22Rv1 (cell line): ENCODE measurements around the gene AKT3.

Experiments used
- H3K27ac ChIP-seq: fragments of 450-650 bp; 2 replicates; pipeline ENCODE4 v1.5.1; 2017
- ZFX ChIP-seq: fragments of 450-650 bp; IDR thresholded peaks from 2 replicates; pipeline ENCODE4 v1.6.1; 2017; ENCODE audit warnings: antibody characterized with exemption, borderline replicate concordance
- TF ChIP-seq, protein P1 (sequence below): fragments of 450-650 bp; IDR thresholded peaks from 2 replicates; pipeline ENCODE4 v1.5.1; 2017; ENCODE audit warnings: mild to moderate bottlenecking

The AKT3 gene

DNA sequence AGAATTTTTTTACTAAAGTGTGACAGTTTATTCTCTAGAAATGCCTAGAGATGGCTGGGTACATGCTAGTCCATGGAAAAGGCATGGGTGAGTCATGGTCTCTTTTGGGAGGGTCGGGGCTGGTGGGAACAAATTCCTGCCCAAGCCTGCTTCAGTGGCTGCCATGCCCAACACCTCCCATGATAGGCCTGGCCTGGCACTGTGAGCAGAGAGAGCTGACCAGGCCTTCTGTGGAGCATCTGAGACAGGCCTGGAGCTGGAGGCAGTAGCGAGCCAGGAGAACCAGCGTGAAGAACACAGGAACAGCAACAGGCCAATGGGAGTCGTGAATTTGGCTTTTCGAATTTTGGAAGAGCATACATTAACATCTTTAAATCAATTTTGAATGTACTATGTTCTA, 385.0 kb downstream of the AKT3 start:
- no peak overlapping the region for H3K27ac ChIP-seq
- TF ChIP-seq, protein P1, sequence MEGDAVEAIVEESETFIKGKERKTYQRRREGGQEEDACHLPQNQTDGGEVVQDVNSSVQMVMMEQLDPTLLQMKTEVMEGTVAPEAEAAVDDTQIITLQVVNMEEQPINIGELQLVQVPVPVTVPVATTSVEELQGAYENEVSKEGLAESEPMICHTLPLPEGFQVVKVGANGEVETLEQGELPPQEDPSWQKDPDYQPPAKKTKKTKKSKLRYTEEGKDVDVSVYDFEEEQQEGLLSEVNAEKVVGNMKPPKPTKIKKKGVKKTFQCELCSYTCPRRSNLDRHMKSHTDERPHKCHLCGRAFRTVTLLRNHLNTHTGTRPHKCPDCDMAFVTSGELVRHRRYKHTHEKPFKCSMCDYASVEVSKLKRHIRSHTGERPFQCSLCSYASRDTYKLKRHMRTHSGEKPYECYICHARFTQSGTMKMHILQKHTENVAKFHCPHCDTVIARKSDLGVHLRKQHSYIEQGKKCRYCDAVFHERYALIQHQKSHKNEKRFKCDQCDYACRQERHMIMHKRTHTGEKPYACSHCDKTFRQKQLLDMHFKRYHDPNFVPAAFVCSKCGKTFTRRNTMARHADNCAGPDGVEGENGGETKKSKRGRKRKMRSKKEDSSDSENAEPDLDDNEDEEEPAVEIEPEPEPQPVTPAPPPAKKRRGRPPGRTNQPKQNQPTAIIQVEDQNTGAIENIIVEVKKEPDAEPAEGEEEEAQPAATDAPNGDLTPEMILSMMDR, result no peak
- no peak for TF ChIP-seq ZFX

DNA sequence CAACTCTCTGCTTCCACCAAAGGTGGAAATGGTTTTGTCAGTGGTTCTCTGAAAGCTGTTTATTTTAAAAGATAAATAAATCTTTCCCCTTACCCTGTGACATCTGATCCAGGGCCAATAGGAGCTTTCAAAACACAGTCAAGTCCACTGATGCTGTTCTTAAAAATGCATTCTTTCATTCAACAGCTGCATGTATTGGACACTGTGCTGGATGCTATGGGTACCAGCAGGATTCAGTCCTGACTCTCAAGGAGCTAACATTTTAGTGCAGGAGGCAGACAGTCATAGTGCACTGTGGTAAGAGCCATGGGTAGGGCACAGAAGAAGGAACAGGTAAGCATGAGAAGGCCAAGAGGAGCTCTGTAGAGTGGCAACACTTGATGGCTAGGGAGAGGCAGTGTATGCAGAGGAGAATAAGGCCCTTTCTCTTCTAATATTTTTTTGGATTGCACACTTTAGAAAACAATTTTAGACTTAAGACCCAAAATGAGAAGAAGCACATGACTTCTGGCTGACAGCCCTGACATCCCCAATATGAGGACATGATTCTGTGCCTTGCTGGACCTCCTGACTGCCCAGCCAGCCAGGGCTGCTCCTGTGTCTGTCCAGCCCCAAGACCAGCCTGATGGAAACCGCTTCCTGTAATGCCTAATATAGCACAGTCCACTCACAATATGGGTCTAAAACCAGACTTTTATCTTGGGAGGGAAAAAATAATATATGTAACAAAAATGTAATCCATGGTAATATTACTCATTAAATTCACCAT, 386.9 kb downstream of the AKT3 start:
- TF ChIP-seq, protein P1, result no peak
- no peak for TF ChIP-seq ZFX

DNA sequence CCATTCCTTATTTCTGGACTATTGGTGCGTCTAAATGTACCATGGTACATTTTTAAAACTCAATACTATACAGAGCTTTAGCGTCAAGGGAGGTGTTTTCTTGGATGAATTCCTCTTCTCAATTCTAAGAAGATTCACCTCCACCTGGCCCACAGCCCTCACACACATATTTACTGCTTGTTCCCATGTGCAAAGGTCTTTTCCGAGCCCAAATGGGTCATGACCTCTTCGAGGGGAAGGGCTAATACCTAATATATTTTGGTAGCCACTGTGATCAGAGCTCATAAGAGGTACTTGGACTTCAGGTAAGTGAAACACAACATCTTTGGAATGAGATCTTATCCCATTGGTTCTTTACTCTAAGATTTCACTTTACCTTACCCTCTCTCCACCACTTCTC, 388.3 kb downstream of the AKT3 start:
- no peak overlapping the region for H3K27ac ChIP-seq
- TF ChIP-seq ZFX, result no peak
- TF ChIP-seq, protein P1, result no peak

More for the DNA sequence above, 386.9 kb downstream of the AKT3 start:
- no peak overlapping the region for H3K27ac ChIP-seq

DNA sequence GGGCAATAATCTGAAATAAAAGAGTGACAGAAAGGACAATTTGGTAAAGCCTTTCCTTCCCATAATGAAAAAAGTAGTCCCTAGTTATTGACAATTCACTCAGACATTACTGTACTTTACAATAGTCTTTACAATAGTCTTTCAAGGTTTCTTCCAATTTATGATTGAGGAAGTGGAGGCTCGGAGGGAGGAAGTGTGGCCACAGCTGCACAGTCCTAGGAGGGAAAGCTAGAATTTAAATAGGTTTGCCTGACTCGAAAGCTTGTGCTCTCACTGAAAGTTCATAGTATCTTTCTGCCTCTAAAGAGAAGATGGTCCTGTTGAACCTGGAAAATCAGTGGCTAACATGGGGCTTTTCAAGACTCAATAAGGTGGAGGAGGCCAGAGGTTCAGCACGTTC, 391.0 kb downstream of the AKT3 start:
- TF ChIP-seq, protein P1, result no peak
- no peak for TF ChIP-seq ZFX
- H3K27ac ChIP-seq, result no peak overlapping the region

DNA sequence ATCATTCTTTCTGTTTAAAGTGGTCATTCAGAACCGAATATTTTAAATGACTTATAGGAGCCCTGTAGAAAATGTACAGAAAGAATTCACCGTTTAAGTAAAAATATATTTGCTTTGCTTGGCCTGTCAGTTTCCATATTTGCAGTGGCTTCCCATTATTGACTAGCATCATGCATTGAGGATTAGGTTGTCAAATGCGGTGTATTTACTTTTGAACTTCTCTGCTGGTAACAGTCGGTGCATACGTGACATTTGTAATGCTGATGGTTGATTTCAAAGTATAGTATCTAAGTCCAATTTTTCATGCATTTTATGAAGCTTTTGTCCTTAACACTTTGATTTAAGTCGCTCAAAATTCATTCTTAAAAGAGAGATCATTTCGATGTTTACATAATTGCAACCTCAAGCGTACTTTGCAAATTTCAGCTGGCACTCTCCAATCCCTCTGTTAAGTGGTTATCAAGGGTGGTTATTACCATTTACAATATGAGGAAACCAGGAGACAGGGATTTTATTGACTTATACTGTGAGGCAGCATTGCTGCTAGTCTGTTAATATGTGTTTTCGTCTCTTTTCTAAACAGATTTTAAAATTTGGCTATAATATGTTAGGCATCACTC, 392.6 kb downstream of the AKT3 start:
- H3K27ac ChIP-seq, result no peak overlapping the region
- TF ChIP-seq ZFX, result no peak
- TF ChIP-seq, protein P1, result no peak

DNA sequence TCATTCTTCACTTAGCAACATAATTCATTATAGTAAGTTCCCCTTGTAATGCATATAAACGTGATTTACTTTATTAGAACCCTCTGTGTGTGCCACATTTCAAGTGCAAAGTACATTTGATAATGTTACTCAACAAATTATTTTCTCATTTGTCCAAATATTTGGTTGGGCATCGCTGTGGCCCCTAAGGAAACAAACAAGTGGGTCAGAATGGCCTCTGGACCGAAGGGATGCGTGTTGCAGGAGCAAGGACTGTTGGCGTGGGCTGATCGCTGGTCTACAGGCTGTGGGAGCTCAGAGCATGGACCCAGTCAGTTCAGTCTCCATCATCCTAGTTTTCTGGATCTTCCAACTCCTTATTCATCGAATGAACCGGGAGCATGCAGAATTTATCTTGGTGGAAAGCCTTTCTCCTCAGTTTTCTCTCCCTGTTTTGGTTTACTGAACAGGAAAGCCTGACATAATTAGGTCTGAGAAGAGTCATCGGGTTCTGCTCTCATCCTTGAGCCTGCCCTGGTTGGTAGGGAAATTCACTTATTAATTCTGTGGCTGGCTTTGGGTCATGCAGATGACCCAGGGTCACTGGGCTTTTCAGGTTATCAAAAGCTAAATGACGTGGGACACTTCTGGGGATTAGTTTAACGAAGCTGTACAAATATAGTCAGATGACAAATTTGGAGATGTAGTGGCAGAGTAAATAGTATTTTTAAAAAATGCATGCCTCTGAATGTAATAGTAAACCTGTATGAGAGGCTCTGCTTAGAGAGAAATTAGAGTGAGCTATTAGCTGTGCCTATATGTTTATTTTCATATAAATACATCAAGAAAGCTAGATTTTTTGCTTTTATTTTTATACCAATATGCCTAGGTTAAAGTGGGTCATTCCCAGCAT, 394.0 kb downstream of the AKT3 start:
- no peak overlapping the region for H3K27ac ChIP-seq
- TF ChIP-seq ZFX, result no peak
- TF ChIP-seq, protein P1, result no peak
